ENCODE results near the gene RAB1A. TPM values are rescaled to one million over a fixed set of nuclear protein-coding genes. Genes with fewer than 3 reads are reported as not detected.
"Not testable (repeated sequence)": the region's sequence is repeated elsewhere in the genome, so short reads cannot be mapped to it uniquely, and the experiment has no call there.

RAB1A gene
- total RNA-seq: 10 to 100 TPM; 67.7 to 89.4 (median 79.5) TPM

DNA sequence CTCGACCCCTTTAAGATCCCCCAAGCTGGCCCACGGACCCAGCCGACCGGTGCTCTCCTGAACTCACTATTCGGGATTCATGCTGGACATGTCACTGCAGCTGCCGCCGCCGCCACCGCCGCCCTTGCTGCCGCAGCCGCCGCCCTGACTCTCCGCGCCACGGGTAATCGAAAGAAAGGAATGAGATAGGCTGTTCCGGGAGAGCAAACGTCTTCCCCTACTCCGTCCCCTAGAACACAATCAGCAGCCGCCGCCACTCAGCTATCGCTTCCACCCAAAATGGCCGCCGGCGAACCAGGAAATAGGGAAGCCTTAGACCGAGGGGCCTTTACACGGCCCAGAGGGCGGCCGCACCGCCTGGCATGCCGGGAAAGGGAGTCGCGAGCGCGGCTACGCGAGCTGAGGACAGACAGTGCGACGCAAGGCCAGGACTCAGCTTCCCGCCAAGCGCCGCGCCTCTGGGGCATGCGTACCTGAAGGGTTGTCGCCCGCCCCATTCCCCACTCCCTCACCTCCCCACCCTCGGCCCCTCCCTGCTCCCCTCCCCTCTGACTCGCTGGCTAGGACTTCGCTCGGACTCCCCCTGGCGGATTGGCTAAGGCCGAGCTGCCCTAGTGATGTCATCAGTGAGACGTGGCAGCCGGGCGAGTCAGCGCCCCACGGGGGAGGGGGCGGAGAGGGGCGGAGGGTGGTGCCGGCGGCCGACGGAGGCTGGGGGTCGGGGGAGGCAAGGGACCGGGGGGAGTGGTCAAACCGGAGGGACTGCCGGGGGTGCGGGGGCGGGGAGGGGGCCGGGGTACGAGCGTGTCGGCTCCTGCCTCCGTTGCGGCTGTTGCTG lies at the start of gene RAB1A:
Gene RAB1A (minus strand): TSS at position 281 of the 838 bp plus-strand sequence. CDS start 191 bp downstream, at position 90.
- peak; percentile 97 for ATAC-seq
- TF ChIP-seq POLR2AphosphoS5 (IDR thresholded peaks at IDR 0.05) (peak; percentile 88), POLR2A (IDR thresholded peaks at IDR 0.05) (peak; percentile 71 to 81), EP300 (IDR thresholded peaks at IDR 0.05) (no peak)
- TF ChIP-seq, protein P1, sequence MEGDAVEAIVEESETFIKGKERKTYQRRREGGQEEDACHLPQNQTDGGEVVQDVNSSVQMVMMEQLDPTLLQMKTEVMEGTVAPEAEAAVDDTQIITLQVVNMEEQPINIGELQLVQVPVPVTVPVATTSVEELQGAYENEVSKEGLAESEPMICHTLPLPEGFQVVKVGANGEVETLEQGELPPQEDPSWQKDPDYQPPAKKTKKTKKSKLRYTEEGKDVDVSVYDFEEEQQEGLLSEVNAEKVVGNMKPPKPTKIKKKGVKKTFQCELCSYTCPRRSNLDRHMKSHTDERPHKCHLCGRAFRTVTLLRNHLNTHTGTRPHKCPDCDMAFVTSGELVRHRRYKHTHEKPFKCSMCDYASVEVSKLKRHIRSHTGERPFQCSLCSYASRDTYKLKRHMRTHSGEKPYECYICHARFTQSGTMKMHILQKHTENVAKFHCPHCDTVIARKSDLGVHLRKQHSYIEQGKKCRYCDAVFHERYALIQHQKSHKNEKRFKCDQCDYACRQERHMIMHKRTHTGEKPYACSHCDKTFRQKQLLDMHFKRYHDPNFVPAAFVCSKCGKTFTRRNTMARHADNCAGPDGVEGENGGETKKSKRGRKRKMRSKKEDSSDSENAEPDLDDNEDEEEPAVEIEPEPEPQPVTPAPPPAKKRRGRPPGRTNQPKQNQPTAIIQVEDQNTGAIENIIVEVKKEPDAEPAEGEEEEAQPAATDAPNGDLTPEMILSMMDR (IDR thresholded peaks at IDR 0.05): peak; percentile 21 to 58 (median 30)
- Histone ChIP-seq H3K4me3 (peak within 1 kb of the TSS; percentile 86 to 95), H3K36me3 (no peaks in the 10 kb centered on the region), H3K9me3 (no peaks in the 10 kb centered on the region), H3K27me3 (no peaks in the 10 kb centered on the region), H3K4me1 (peaks cover 2 to 43% (median 16%) of the 10 kb centered on the region in 3 donors), H3K27ac (peak within 1 kb of the TSS; percentile 93 to 99 (median 98))
- no CpG with 5 or more reads among the region's 76 CpGs for WGBS, 2 donors (ENCODE audit: low coverage in 1 of 2)

DNA sequence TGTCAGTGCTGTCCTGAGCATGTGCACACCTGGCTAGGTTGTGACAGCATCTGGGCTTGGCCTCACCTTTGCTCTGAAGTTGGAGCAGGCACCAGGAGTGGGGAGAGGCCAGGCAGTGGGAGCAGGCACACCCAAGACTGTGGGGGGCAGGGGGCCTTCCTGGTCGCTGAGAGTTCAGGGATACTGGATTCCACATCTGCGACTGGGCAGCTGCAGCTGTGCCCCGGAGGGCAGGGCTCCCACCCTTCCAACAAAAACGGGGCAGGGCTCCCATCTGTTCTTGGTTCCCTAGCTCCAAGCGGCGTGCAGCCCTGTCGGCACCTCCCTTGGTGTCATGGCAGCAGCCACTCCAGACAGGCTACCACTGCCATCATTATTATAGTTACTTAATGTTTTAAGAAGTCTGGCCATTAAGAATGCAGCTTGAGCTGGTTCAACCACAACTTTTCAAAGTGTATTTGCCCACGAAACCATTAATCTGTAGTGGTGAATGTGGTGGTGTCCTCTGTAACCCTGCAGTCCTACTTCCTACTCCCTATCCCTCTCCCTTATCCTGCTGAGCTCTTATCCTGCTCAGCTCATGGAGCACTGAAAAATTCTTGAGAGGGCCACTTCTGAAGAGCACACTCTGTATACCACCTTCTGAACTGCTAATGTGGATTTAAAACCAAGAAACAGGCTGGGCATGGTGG lies 48.0 kb upstream of the RAB1A start:
- no peak for ATAC-seq
- peaks cover 6% of the 10 kb centered on the region for H3K27me3 ChIP-seq
- no peak overlapping the region for H3K4me3 ChIP-seq
- no peaks in the 10 kb centered on the region for H3K4me1 ChIP-seq
- WGBS, 2 donors (ENCODE audit: low coverage in 1 of 2): 84 to 93% methylated on average over 5 to 7 of the region's 8 CpGs
- no peaks in the 10 kb centered on the region for H3K9me3 ChIP-seq
- TF ChIP-seq EP300 (IDR thresholded peaks at IDR 0.05): no peak
- TF ChIP-seq POLR2AphosphoS5 (IDR thresholded peaks at IDR 0.05): no peak
- TF ChIP-seq, protein P1 (IDR thresholded peaks at IDR 0.05): no peak
- TF ChIP-seq POLR2A (IDR thresholded peaks at IDR 0.05): no peak
- H3K36me3 ChIP-seq: no peaks in the 10 kb centered on the region
- no peak overlapping the region for H3K27ac ChIP-seq

DNA sequence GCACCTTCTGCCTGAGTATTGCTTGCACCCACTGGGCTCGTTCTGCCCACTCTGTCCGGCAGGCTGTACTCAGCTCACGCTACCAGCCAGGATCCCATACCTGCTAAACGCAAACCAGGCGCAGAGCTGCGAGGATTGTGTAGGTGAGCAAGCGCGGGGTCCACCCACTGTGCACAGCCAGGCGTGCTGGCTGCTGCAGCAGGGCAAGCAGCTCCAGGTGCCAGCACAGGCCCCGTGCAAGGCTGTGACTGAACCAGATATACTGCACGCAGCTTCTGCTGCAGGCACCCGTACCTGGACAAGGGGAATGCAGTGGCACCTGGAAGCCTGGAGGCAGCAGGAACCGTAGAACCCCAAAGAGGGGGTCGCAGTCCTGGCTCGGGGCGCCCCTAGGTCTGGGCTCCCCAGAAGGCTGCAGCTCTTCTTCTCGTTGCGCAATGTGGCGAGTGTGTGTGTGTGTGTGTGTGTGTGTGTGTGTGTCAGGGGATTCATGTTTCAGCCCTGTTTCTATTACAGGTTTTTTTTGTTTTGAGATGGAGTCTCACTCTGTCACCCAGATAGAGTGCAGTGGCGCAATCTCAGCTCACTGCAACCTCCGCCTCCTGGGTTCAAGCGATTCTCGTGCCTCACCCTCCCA lies 46.1 kb upstream of the RAB1A start:
- ATAC-seq: no peak
- no peak overlapping the region for H3K4me3 ChIP-seq
- no peak for TF ChIP-seq POLR2AphosphoS5 (IDR thresholded peaks at IDR 0.05)
- TF ChIP-seq, protein P1 (IDR thresholded peaks at IDR 0.05): no peak
- no peak for TF ChIP-seq EP300 (IDR thresholded peaks at IDR 0.05)
- TF ChIP-seq POLR2A (IDR thresholded peaks at IDR 0.05): no peak
- no peaks in the 10 kb centered on the region for H3K9me3 ChIP-seq
- H3K4me1 ChIP-seq: no peaks in the 10 kb centered on the region
- H3K27me3 ChIP-seq: peaks cover 6% of the 10 kb centered on the region
- H3K27ac ChIP-seq: no peak overlapping the region
- 78 to 82% methylated on average over 5 to 6 of the region's 23 CpGs for WGBS, 2 donors (ENCODE audit: low coverage in 1 of 2)
- no peaks in the 10 kb centered on the region for H3K36me3 ChIP-seq

DNA sequence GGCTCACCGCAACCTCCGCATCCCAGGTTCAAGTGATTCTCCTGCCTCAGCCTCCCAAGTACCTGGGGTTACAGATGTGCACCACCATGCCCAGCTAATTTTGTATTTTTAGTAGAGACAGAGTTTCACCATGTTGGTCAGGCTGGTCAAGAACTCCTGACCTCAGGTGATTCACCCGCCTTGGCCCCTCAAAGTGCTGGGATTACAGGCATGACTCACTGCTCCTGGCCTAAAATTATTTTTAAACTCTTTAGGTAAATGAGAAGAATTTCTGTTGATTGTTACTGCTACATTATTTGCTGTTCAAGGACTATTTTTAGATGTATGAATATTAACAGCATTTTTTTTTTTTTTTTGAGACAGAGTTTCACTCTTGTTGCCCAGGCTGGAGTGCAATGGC lies 44.1 kb upstream of the RAB1A start:
- not testable (repeated sequence) for H3K9me3 ChIP-seq, H3K4me1 ChIP-seq, ATAC-seq, H3K4me3 ChIP-seq, H3K27me3 ChIP-seq, H3K36me3 ChIP-seq, H3K27ac ChIP-seq
- 86 to 100% methylated on average over 3 of the region's 3 CpGs for WGBS, 2 donors (ENCODE audit: low coverage in 1 of 2)

DNA sequence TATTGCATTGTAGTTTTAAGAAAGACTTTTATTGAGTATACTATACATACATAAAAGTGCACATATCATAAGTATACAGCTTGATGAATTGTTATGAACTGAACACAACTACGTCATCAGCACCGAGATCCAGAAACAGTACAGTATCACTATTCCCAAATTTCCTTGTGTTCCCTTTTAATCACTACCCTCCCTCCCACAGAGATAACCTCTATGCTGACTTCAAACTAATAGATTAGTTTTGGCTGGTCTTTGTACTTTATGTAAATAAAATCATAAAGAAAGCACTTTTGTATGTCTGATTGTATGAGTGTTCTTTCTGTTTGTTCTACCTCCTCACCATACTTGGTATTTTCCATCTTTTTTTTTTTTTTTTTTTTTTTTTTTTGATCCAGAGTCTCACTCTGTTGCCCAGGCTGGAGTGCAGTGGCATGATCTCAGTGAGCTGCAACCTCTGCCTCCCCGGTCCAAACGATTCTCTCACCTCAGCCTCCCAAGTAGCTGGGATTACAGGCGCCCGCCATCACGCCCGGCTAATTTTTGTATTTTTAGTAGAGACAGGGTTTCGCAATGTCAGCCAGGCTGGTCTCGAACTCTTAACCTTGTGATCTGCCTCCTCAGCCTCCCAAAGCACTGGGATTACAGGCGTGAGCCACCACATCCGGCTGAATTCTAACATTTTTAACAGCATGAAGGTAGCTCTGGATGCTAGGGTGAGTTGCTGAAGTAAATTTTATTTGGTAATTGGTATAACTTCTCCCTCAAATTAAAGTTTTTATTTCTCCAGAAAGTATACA lies 43.3 kb upstream of the RAB1A start:
- TF ChIP-seq, protein P1 (IDR thresholded peaks at IDR 0.05): no peak
- TF ChIP-seq POLR2AphosphoS5 (IDR thresholded peaks at IDR 0.05) (no peak), EP300 (IDR thresholded peaks at IDR 0.05) (no peak)
- no peak for ATAC-seq
- Histone ChIP-seq H3K4me1 (no peaks in the 10 kb centered on the region), H3K27ac (no peak overlapping the region), H3K9me3 (no peaks in the 10 kb centered on the region), H3K36me3 (no peaks in the 10 kb centered on the region), H3K4me3 (no peak overlapping the region), H3K27me3 (peaks cover 6% of the 10 kb centered on the region)
- WGBS, 2 donors (ENCODE audit: low coverage in 1 of 2): 75 to 91% methylated on average over 3 of the region's 12 CpGs

DNA sequence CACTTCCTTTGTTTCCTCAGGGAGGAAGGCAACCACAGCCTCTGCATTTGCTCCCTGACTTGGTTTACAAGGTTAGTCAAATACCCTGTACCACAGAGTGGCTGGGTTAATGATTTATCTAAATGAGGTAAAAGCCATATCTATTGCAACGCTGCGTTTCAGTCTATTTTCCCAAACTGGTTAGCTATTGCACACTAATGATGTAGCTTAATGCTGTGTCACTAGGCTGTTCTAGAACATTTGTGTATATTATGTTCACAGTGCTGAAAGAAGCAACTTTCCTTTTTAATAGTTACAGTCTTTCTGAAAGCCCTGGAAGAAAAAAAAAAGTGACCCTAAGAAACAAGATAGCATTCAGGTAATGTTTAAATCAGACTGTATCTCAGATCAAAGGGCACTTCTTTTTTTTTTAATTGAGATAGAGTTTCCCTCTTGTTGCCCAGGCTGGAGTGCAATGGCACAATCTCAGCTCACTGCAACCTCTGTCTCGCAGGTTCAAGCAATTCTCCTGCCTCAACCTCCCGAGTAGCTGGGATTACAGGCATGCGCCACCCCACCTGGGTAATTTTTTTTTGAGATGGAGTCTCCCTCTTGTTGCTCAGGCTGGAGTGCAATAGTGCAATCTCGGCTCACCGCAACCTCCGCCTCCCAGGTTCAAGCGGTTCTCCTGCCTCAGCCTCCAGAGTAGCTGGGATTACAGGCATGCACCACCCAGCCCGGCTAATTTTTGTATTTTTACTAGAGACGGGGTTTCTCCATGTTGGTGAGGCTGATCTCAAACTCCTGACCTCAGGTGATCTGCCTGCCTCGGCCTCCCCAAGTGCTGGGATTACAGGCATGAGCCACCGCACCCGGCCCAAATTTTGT lies 40.9 kb upstream of the RAB1A start:
- not testable (repeated sequence) for H3K27me3 ChIP-seq, H3K36me3 ChIP-seq, H3K27ac ChIP-seq, H3K4me1 ChIP-seq, H3K9me3 ChIP-seq, H3K4me3 ChIP-seq, ATAC-seq
- WGBS, 2 donors (ENCODE audit: low coverage in 1 of 2): 75 to 78% methylated on average over 5 to 6 of the region's 14 CpGs

All from gastroesophageal sphincter (tissue), 4 donors.